ENCODE results near the gene VPS37C. TPM values are rescaled to one million over a fixed set of nuclear protein-coding genes. Genes with fewer than 3 reads are reported as not detected.

VPS37C gene
- total RNA-seq, 3 donors from 2014 or later: 9.3 to 20.3 (median 17.1) TPM

DNA sequence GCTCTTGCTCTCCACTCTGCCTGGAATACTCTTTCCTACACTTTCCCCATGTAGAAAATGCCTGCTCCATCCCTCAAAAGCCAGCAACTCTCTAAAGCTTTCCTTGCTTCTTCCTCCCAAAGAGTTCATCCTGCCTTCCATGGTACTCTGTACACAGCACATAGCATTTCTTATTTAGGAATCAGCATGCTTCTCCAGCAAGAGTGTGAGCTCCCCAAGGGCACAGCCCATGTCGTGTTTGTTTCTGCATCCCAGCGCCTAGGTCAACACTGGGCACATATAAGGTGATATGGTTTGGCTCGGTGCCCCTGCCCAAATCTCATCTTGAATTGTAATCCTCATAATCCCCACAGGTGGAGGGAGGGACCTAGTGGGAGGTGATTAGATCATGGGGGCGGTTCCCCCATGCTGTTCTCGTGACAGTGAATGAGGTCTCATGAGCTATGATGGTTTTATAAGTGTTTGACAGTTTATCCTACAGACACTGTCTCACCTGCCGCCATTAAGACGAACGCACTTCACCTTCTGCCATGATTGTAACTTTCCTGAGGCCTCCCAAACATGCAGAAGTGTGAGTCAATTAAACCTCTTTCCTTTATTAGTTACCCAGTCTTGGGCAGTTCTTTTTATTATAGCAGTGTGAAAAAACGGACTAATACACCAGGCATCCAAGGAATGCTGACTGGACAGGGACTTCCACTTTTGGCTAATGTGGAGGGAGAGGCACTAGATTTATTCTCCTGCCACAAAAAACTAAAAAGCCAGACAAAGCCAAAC, 8.2 kb downstream of the VPS37C start:
- peak overlapping the region; percentile 79 to 81 for H3K27ac ChIP-seq
- H3K36me3 ChIP-seq: no peaks in the 10 kb centered on the region
- intact Hi-C loops (cut with DNase I; ENCODE audit: low total_unique reads): no loop called here
- no peaks in the 10 kb centered on the region for H3K27me3 ChIP-seq
- TF ChIP-seq POLR2AphosphoS5 (IDR thresholded peaks at IDR 0.05) (no peak), POLR2A (IDR thresholded peaks at IDR 0.05) (no peak)
- TF ChIP-seq, protein P1, sequence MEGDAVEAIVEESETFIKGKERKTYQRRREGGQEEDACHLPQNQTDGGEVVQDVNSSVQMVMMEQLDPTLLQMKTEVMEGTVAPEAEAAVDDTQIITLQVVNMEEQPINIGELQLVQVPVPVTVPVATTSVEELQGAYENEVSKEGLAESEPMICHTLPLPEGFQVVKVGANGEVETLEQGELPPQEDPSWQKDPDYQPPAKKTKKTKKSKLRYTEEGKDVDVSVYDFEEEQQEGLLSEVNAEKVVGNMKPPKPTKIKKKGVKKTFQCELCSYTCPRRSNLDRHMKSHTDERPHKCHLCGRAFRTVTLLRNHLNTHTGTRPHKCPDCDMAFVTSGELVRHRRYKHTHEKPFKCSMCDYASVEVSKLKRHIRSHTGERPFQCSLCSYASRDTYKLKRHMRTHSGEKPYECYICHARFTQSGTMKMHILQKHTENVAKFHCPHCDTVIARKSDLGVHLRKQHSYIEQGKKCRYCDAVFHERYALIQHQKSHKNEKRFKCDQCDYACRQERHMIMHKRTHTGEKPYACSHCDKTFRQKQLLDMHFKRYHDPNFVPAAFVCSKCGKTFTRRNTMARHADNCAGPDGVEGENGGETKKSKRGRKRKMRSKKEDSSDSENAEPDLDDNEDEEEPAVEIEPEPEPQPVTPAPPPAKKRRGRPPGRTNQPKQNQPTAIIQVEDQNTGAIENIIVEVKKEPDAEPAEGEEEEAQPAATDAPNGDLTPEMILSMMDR (IDR thresholded peaks at IDR 0.05): no peak
- no peaks in the 10 kb centered on the region for H3K9me3 ChIP-seq
- no peak overlapping the region for H3K4me3 ChIP-seq
- peak in 1 of 2 donors; percentile 27 for DNase-seq (ENCODE audit: low spot score in 2 of 2)
- H3K4me1 ChIP-seq: peaks cover 5 to 29% of the 10 kb centered on the region in 2 donors

DNA sequence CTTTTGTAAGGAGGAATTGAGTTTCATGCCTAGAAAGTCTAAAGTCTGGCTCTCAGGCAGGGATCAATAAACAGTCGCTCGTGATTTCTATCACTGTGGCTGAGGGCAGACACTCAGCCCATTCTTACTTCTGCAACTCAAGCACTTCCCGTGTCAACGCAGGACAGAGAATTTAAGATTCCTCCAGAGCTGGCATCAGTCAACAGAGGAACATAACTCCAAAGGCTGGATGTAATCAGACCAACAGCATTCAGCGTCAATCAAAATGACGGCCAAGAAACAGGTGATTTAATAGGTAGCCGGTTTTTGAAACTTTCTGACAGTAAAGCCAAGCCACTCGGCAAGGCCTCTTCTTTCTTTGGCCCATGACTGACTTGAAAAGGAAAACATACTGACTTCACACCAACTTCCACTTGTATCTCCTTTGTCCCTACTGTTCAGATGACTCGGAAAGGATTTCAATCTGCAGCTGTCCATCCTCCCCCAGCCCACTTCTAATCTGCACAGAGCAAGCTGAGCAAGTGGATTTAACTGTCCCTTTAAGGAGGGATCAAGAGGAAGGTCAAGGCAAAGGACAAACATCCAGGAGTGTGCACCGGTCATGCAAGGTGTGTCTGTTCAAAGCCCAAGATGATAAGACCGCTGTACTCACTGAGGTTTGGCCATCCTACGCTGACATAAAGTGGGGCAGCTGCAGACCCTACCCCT, 9.5 kb downstream of the VPS37C start:
- no peaks in the 10 kb centered on the region for H3K36me3 ChIP-seq
- H3K9me3 ChIP-seq: no peaks in the 10 kb centered on the region
- intact Hi-C loops (cut with DNase I; ENCODE audit: low total_unique reads): no loop called here
- H3K4me1 ChIP-seq: peaks cover 5 to 29% of the 10 kb centered on the region in 2 donors
- peak overlapping the region in 1 of 3 donors; percentile 21 for H3K4me3 ChIP-seq
- no peak for DNase-seq (ENCODE audit: low spot score in 2 of 2)
- H3K27me3 ChIP-seq: no peaks in the 10 kb centered on the region
- TF ChIP-seq POLR2A (IDR thresholded peaks at IDR 0.05) (no peak), POLR2AphosphoS5 (IDR thresholded peaks at IDR 0.05) (no peak)
- TF ChIP-seq, protein P1 (IDR thresholded peaks at IDR 0.05): no peak
- H3K27ac ChIP-seq: peak overlapping the region in 1 of 2 donors; percentile 53

DNA sequence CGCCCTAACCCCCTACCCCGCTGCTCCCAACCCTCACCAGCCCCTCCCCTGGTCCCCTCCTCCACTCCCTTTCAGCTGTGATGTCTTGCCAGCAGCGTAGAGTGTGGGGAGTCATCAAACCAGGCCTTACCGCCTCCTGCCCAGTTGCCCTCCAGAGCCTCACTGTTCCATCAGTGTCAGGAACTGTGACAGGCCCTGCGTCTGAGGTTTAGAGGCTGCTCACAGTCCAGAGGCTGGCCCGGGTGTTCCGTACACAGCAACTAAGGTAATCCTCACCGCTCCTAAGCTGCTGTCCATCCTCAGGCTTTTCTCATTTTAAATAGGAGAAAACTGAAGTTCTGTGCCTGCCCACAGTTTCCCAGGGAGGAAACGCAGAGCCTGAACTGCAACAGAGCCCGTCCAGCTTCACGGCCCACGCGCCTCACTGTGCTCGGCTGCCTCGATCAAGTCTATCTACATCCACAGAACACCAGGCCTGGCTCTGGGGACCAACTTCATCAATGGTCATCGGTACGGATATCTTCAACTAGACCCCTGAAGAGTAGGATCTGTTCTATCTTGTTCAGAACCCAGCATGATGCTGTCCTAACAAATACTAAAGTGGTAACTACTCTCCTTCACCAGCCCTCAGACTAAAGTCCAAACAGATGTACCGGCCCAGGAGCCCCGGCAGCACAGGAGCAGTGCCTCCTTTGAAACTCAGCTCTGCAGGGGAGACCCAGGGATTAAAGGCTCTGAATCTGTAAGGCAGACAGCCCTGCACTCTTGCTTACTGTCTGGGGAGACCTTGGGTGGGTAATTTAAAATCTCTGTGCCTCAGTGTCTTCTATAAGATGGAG, 10.3 kb downstream of the VPS37C start:
- H3K9me3 ChIP-seq: no peaks in the 10 kb centered on the region
- peak overlapping the region; percentile 53 to 66 for H3K27ac ChIP-seq
- intact Hi-C loops (cut with DNase I; ENCODE audit: low total_unique reads): no loop called here
- TF ChIP-seq, protein P1 (IDR thresholded peaks at IDR 0.05): no peak
- TF ChIP-seq POLR2A (IDR thresholded peaks at IDR 0.05): no peak
- TF ChIP-seq POLR2AphosphoS5 (IDR thresholded peaks at IDR 0.05): no peak
- DNase-seq (ENCODE audit: low spot score in 2 of 2): no peak
- no peaks in the 10 kb centered on the region for H3K36me3 ChIP-seq
- peaks cover 5 to 29% of the 10 kb centered on the region in 2 donors for H3K4me1 ChIP-seq
- H3K4me3 ChIP-seq: peak overlapping the region in 1 of 3 donors; percentile 21
- no peaks in the 10 kb centered on the region for H3K27me3 ChIP-seq

DNA sequence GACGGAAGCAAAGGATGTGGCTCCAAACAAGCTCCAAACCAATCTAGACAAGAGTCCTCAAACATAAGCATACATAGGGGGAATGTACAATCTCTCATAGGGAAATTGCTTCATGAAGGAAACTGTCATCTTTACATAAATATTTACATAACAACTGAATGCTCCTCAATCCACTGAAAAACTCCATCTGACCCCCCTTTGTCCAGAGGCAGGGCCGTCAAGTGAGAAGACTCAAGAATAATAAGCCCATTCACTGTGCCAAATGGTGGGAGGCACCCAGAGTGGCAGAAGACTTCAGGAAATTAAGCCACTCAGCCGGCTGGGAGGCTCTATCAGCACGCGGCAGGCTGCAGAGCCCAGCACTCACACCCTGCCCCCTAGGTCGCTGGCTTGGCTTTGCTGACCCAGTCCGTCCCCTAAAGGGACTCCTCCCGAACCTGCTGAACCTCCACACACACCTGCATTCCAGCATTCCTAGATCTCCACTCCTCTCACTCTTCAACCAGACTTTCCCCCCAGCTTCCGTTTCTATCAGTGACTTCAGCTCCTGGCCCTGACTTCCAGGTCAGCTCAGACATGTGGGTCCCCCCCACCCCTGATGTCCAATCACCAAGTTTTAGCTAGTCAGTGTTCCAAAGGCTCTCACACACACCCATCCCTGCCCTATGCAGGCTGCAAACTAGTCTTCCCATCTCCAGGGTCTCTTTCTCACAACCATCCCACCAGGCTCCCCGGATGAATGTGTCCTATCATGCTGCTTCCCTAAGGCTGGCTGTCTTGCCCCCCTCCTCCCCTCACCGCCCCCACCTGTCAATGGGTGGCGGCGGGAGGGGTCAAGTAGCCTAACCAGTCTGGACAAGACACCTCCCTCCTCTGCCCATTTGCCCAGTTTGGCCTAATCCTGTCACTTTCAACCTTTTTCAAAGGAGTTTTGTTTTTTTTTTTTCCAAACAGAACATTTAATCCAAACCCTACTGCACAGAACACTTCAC, 11.3 kb downstream of the VPS37C start:
- H3K4me3 ChIP-seq: peak overlapping the region in 1 of 3 donors; percentile 21
- intact Hi-C loops (cut with DNase I; ENCODE audit: low total_unique reads): no loop called here
- no peak for DNase-seq (ENCODE audit: low spot score in 2 of 2)
- no peaks in the 10 kb centered on the region for H3K36me3 ChIP-seq
- H3K27ac ChIP-seq: peak overlapping the region; percentile 57 to 66
- TF ChIP-seq POLR2AphosphoS5 (IDR thresholded peaks at IDR 0.05): no peak
- TF ChIP-seq, protein P1 (IDR thresholded peaks at IDR 0.05): no peak
- no peak for TF ChIP-seq POLR2A (IDR thresholded peaks at IDR 0.05)
- H3K9me3 ChIP-seq: no peaks in the 10 kb centered on the region
- no peaks in the 10 kb centered on the region for H3K27me3 ChIP-seq
- peaks cover 5 to 29% of the 10 kb centered on the region in 2 donors for H3K4me1 ChIP-seq

Measured in breast epithelium (tissue), 4 donors.